Fibroblast of lung (primary cell): ENCODE results near the gene ZNF749.

Source experiments
- CTCF ChIP-seq, 2 donors: IDR thresholded peaks in 1 of 2; conservative IDR thresholded peaks in 1 of 2; 1 replicate in 1 of 2; 2 replicates in 1 of 2; pipeline ENCODE4 v1.5.1; 2011 to 2012; ENCODE audit warnings: low read length in 2 of 2, control low read depth in 1 of 2, inconsistent platforms in 1 of 2, low read depth in 1 of 2, mild to moderate bottlenecking in 1 of 2
- EZH2 ChIP-seq: IDR thresholded peaks from 2 replicates; pipeline ENCODE4 v1.5.1; 2012; ENCODE audit warnings: low read length, control low read depth, mild to moderate bottlenecking; ENCODE audit errors: missing control alignments

GRCh38 chr19:57435062-57435978, at the start of gene ZNF749:
- TF ChIP-seq CTCF (conservative IDR thresholded peaks at IDR 0.05 in 1 of 2, IDR thresholded peaks at IDR 0.05 in 1 of 2; ENCODE audit: low read depth in 1 of 2, low read length in 2 of 2) (no peak), EZH2 (no peak)
